A673 (cell line): ENCODE measurements around the gene DMBT1.

Experiments
- EZH2 ChIP-seq: fragments of 200-600 bp; sonication (generic); IDR thresholded peaks from 2 replicates; pipeline ENCODE4 v1.6.1; 2017; ENCODE audit warnings: borderline replicate concordance, low read depth, mild to moderate bottlenecking, mixed read lengths, antibody characterized with exemption, low read length; ENCODE audit not compliant: poor library complexity, severe bottlenecking
- TF ChIP-seq, protein P1 (sequence below): fragments of 300-800, 200-600 bp; sonication (generic); conservative IDR thresholded peaks from 2 replicates; pipeline ENCODE4 v1.5.1; 2017; ENCODE audit warnings: low read depth, mild to moderate bottlenecking, antibody characterized with exemption, low read length, moderate library complexity, mixed read lengths

DNA sequence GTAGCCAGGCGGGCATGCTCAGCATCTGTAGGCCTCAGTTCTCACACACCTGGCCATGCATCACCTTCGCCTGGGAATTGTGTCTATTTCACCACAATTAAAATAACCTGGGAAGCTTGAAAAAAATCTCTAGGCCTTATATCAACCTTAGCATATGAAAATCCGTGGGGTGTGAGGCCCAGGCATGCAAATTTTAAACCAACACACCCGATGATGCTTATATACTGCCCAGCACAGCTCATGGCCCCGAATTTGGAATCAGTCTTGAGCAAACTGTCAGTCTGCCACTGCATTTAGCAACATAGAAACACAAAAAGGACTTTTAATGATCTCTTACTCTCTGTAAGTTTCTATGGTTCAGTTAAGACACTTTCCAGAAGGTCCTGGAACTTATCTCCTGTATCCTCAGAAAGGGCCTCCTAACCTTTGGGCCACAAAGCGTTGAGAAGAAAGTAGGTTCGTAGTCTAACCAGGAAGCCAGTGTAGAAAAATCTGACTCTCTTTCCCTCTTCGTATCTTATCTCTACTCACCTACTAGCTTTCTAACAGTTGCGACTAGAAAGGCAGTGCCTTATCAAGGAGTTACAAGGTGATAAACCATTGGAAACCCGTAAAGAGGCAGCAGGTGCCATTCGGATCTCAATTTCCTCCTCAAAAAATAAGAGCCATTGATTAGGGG is 12.0 kb upstream of the DMBT1 start:
- TF ChIP-seq, protein P1, sequence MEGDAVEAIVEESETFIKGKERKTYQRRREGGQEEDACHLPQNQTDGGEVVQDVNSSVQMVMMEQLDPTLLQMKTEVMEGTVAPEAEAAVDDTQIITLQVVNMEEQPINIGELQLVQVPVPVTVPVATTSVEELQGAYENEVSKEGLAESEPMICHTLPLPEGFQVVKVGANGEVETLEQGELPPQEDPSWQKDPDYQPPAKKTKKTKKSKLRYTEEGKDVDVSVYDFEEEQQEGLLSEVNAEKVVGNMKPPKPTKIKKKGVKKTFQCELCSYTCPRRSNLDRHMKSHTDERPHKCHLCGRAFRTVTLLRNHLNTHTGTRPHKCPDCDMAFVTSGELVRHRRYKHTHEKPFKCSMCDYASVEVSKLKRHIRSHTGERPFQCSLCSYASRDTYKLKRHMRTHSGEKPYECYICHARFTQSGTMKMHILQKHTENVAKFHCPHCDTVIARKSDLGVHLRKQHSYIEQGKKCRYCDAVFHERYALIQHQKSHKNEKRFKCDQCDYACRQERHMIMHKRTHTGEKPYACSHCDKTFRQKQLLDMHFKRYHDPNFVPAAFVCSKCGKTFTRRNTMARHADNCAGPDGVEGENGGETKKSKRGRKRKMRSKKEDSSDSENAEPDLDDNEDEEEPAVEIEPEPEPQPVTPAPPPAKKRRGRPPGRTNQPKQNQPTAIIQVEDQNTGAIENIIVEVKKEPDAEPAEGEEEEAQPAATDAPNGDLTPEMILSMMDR: no peak
- TF ChIP-seq EZH2: no peak
